ENCODE data around the gene RASL10A.

GRCh38 chr22:29335656-29336055 is 20.2 kb upstream of the RASL10A start:
- no peak for TF ChIP-seq CTCF (conservative IDR thresholded peaks at IDR 0.05 in 1 of 2, IDR thresholded peaks at IDR 0.05 in 1 of 2; ENCODE audit: low read depth in 1 of 2, low read length in 2 of 2)
- TF ChIP-seq EZH2 (IDR thresholded peaks at IDR 0.05; ENCODE audit: low read length, missing control alignments), result no peak

Measured in fibroblast of lung (primary cell).